Keratinocyte (primary cell): Measurements from ENCODE around the gene EIF3D.

Experiments
- CTCF ChIP-seq, 3 experiments: IDR thresholded peaks in 1 of 3; conservative IDR thresholded peaks in 1 of 3; optimal IDR thresholded peaks in 1 of 3; 2 replicates in 2 of 3; 3 replicates in 1 of 3; pipeline versions ENCODE3 to v1.5.1; 2011; ENCODE audit warnings: low read length in 3 of 3, mild to moderate bottlenecking in 3 of 3, moderate library complexity in 2 of 3, control low read depth in 1 of 3, inconsistent platforms in 1 of 3; ENCODE audit not compliant: insufficient read depth in 2 of 3; ENCODE audit errors: extremely low read depth in 1 of 3
- EZH2 ChIP-seq: IDR thresholded peaks from one replicate; pipeline ENCODE4 v1.6.1; 2012; ENCODE audit warnings: inconsistent platforms, mild to moderate bottlenecking, low read length, moderate library complexity

GRCh38 chr22:36546092-36546804 lies 17.3 kb upstream of the EIF3D start:
- TF ChIP-seq EZH2 = no peak
- TF ChIP-seq CTCF (optimal IDR thresholded peaks at IDR 0.05 in 1 of 3, IDR thresholded peaks at IDR 0.05 in 1 of 3, conservative IDR thresholded peaks at IDR 0.05 in 1 of 3; ENCODE audit: extremely low read depth in 1 of 3, insufficient read depth in 2 of 3, low read length in 3 of 3) = peak; percentile 42 to 84 (median 51)
